ENCODE data around the gene DSPP.
"Not testable (repeated sequence)": the region's sequence is repeated elsewhere in the genome, so short reads cannot be mapped to it uniquely, and the experiment has no call there.

The DSPP gene

GRCh38 chr4:87608229-87608628 is at the start of gene DSPP:
Gene DSPP (plus strand): TSS chr4:87608529. CDS start chr4:87610909, 2,380 bp downstream.
- H3K4me3 ChIP-seq, result no peak within 1 kb of the TSS
- H3K27ac ChIP-seq, result no peak within 1 kb of the TSS

GRCh38 chr4:87559090-87559837 is 49.1 kb upstream of the DSPP start:
- no peak overlapping the region for H3K27ac ChIP-seq
- no peak overlapping the region for H3K4me3 ChIP-seq

- Histone ChIP-seq H3K4me3 (no peak overlapping the region), H3K27ac (no peak overlapping the region)
Measured at GRCh38 chr4:87560802-87561201, 47.5 kb upstream of the DSPP start.

GRCh38 chr4:87565746-87566145 is 42.6 kb upstream of the DSPP start:
- Histone ChIP-seq H3K4me3 (no peak overlapping the region), H3K27ac (no peak overlapping the region)

GRCh38 chr4:87566276-87566675 is 42.1 kb upstream of the DSPP start:
- Histone ChIP-seq H3K27ac (no peak overlapping the region), H3K4me3 (no peak overlapping the region)

GRCh38 chr4:87567191-87567590 is 41.1 kb upstream of the DSPP start:
- H3K4me3 ChIP-seq, result no peak overlapping the region
- H3K27ac ChIP-seq, result no peak overlapping the region

- no peak overlapping the region for H3K4me3 ChIP-seq
- H3K27ac ChIP-seq, result no peak overlapping the region
Measured at GRCh38 chr4:87570290-87570805, 38.0 kb upstream of the DSPP start.

- not testable (repeated sequence) for H3K4me3 ChIP-seq, H3K27ac ChIP-seq
Measured at GRCh38 chr4:87574376-87574775, 34.0 kb upstream of the DSPP start.

- no peak overlapping the region for H3K4me3 ChIP-seq
- no peak overlapping the region for H3K27ac ChIP-seq
Measured at GRCh38 chr4:87574996-87575395, 33.3 kb upstream of the DSPP start.

- H3K27ac ChIP-seq, result no peak overlapping the region
Measured at GRCh38 chr4:87575408-87575807, 32.9 kb upstream of the DSPP start.

GRCh38 chr4:87575983-87576382 is 32.3 kb upstream of the DSPP start:
- Histone ChIP-seq H3K4me3 (no peak overlapping the region), H3K27ac (no peak overlapping the region)

More at GRCh38 chr4:87575408-87575807, 32.9 kb upstream of the DSPP start:
- H3K4me3 ChIP-seq, result no peak overlapping the region

- no peak overlapping the region for H3K4me3 ChIP-seq
- no peak overlapping the region for H3K27ac ChIP-seq
Measured at GRCh38 chr4:87579478-87579877, 28.9 kb upstream of the DSPP start.

GRCh38 chr4:87580057-87580456 is 28.3 kb upstream of the DSPP start:
- Histone ChIP-seq H3K27ac (no peak overlapping the region), H3K4me3 (no peak overlapping the region)

- no peak overlapping the region for H3K4me3 ChIP-seq
Measured at GRCh38 chr4:87584222-87584908, 24.0 kb upstream of the DSPP start.

GRCh38 chr4:87589531-87589930 is 18.8 kb upstream of the DSPP start:
- no peak overlapping the region for H3K4me3 ChIP-seq
- no peak overlapping the region for H3K27ac ChIP-seq

More at GRCh38 chr4:87584222-87584908, 24.0 kb upstream of the DSPP start:
- H3K27ac ChIP-seq, result no peak overlapping the region

GRCh38 chr4:87592124-87592523 is 16.2 kb upstream of the DSPP start:
- no peak overlapping the region for H3K4me3 ChIP-seq
- no peak overlapping the region for H3K27ac ChIP-seq

- Histone ChIP-seq H3K4me3 (no peak overlapping the region), H3K27ac (no peak overlapping the region)
Measured at GRCh38 chr4:87601361-87601760, 7.0 kb upstream of the DSPP start.

- Histone ChIP-seq H3K4me3 (no peak overlapping the region), H3K27ac (no peak overlapping the region)
Measured at GRCh38 chr4:87614292-87614890, 6.1 kb downstream of the DSPP start.

- Histone ChIP-seq H3K4me3 (no peak overlapping the region), H3K27ac (no peak overlapping the region)
Measured at GRCh38 chr4:87616268-87616667, 7.9 kb downstream of the DSPP start.

- H3K27ac ChIP-seq, result peak overlapping the region in 11 of 21 experiments; percentile 9 to 78 (median 50)
- H3K4me3 ChIP-seq, result no peak overlapping the region
Measured at GRCh38 chr4:87620086-87620485, 11.8 kb downstream of the DSPP start.

GRCh38 chr4:87620491-87620890 is 12.2 kb downstream of the DSPP start:
- H3K27ac ChIP-seq, result peak overlapping the region in 5 of 21 experiments; percentile 31 to 78 (median 67)
- H3K4me3 ChIP-seq, result no peak overlapping the region

All from skin epidermis (tissue), 12 donors.